ENCODE results near the gene METTL21A. TPM values are rescaled to one million over a fixed set of nuclear protein-coding genes. Genes with fewer than 3 reads are reported as not detected.
"Not testable (repeated sequence)": the region's sequence is repeated elsewhere in the genome, so short reads cannot be mapped to it uniquely, and the experiment has no call there.

METTL21A gene
- total RNA-seq, 1 donor from 2014 or later, result 21.5 TPM

DNA sequence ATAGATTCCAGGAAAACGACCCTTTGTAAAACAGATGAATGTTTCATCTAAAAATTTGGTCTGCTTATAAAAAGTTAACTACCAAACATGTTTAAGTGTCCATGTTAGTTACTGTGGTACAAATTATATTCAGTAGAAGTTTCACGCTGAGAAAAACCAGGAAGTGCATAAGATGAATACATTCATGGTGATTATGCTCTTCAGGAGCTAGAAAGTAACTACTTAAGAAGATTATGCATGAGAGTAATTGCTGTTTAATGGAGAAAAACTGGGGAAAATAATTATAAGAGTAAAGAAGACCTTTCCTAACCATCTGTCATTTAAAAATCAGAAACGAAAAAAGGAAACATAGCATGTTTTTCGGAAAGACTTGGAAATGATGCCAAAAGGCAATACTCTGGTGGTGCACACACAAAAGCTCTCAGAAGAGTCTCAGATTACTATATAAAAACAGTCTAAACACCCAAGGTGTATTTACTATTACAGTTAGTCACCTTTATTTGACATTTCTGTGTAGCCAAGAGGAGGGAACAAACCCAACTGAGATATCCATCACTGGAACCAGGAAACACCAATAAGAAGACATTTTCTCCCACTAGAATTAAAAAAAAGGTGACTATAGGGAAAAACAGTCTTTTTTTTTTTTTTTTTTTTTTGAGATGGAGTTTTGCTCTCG is 38.8 kb upstream of the METTL21A start:
- no peak for DNase-seq (ENCODE audit: low read depth)
- TF ChIP-seq, protein P1, sequence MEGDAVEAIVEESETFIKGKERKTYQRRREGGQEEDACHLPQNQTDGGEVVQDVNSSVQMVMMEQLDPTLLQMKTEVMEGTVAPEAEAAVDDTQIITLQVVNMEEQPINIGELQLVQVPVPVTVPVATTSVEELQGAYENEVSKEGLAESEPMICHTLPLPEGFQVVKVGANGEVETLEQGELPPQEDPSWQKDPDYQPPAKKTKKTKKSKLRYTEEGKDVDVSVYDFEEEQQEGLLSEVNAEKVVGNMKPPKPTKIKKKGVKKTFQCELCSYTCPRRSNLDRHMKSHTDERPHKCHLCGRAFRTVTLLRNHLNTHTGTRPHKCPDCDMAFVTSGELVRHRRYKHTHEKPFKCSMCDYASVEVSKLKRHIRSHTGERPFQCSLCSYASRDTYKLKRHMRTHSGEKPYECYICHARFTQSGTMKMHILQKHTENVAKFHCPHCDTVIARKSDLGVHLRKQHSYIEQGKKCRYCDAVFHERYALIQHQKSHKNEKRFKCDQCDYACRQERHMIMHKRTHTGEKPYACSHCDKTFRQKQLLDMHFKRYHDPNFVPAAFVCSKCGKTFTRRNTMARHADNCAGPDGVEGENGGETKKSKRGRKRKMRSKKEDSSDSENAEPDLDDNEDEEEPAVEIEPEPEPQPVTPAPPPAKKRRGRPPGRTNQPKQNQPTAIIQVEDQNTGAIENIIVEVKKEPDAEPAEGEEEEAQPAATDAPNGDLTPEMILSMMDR (IDR thresholded peaks at IDR 0.05; ENCODE audit: insufficient read depth, low read length, poor library complexity, severe bottlenecking), result no peak
- Histone ChIP-seq H3K36me3 (ENCODE audit: control insufficient read depth, insufficient read depth, low read length) (no peaks in the 10 kb centered on the region), H3K27me3 (ENCODE audit: control insufficient read depth, insufficient read depth, low read length) (no peaks in the 10 kb centered on the region), H3K4me3 (ENCODE audit: low read depth, low read length) (no peak overlapping the region)

DNA sequence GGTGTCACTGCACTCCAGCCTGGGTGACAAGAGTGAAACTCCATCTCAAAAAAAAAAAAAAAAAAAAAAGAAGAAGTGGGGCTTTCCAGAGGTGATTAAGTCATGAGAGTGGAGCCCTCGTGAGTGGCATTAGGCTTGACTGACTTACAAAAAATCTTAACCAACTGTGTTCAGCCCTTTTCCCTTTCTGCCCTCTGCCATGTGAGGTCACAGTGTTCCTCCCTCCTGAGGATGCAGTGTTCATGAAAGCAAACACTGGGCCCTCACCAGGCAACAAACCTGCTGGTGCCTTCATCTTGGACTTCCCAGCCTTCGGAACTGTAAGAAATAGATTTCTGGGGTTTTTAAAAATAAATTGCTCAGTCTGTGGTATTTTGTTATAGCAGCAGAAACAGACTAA is 37.0 kb upstream of the METTL21A start:
- Histone ChIP-seq H3K27me3 (ENCODE audit: control insufficient read depth, insufficient read depth, low read length) (no peaks in the 10 kb centered on the region), H3K4me3 (ENCODE audit: low read depth, low read length) (no peak overlapping the region), H3K36me3 (ENCODE audit: control insufficient read depth, insufficient read depth, low read length) (no peaks in the 10 kb centered on the region)
- TF ChIP-seq, protein P1 (IDR thresholded peaks at IDR 0.05; ENCODE audit: insufficient read depth, low read length, poor library complexity, severe bottlenecking), result no peak
- no peak for DNase-seq (ENCODE audit: low read depth)

DNA sequence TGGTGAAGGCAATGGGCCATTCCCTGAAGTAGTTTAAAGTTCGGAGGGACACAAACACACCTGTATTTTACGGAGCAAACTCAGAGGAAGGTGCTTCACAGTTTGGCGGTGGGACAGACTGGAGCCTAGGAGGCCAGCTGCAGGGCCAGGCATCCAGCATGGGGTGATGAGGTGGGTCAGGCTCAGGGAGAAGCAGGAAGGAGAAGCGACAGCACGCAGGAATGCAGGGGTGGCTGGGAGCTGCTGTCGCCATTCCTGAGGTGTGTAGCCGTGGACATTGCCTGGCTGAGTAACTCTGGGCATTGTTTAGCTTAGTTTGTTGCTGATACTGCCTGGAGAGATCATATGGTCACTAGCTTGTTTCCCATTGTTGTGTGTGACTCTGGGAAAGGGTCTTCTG is 35.8 kb upstream of the METTL21A start:
- no peak for DNase-seq (ENCODE audit: low read depth)
- H3K27me3 ChIP-seq (ENCODE audit: control insufficient read depth, insufficient read depth, low read length), result no peaks in the 10 kb centered on the region
- TF ChIP-seq, protein P1 (IDR thresholded peaks at IDR 0.05; ENCODE audit: insufficient read depth, low read length, poor library complexity, severe bottlenecking), result no peak
- H3K36me3 ChIP-seq (ENCODE audit: control insufficient read depth, insufficient read depth, low read length), result no peaks in the 10 kb centered on the region
- H3K4me3 ChIP-seq (ENCODE audit: low read depth, low read length), result no peak overlapping the region

DNA sequence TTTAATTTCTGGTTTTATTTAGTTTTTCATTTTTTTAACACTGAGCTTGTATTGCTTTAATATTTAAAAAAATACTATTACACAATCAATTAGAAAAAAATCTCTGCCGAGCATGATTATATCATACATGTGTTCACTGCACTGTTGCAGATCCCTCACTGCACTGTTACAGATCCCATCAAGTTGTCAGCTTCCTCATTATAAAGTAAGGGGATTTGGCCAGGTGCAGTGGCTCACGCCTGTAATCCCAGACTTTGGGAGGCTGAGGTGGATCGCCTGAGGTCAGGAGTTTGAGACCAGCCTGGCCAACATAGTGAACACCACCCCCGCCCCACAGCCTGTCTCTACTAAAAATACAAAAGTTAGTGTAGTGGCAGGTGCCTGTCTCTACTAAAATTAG is 33.0 kb upstream of the METTL21A start:
- no peak for DNase-seq (ENCODE audit: low read depth)
- TF ChIP-seq, protein P1 (IDR thresholded peaks at IDR 0.05; ENCODE audit: insufficient read depth, low read length, poor library complexity, severe bottlenecking), result no peak
- no peaks in the 10 kb centered on the region for H3K36me3 ChIP-seq (ENCODE audit: control insufficient read depth, insufficient read depth, low read length)
- no peaks in the 10 kb centered on the region for H3K27me3 ChIP-seq (ENCODE audit: control insufficient read depth, insufficient read depth, low read length)
- no peak overlapping the region for H3K4me3 ChIP-seq (ENCODE audit: low read depth, low read length)

DNA sequence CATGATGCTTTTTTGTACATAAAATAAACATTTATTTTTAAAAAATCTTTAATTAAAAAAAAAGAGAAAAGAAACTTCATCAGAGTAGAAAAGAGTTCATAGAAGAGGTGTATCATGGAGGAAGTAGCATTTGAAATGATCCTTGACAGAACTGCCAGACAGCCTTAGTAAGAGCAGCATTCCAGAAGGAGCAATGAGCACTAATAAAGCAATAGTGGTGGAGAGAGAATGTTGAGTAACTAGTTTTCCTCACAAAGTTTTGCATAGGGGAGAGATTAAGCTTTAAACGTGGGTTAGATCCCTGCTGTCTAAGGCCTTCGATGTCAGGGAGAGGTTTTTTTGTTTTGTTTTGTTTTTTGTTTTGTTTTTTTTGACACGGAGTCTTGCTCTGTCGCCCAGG is 29.8 kb upstream of the METTL21A start:
- TF ChIP-seq, protein P1 (IDR thresholded peaks at IDR 0.05; ENCODE audit: insufficient read depth, low read length, poor library complexity, severe bottlenecking), result no peak
- no peak overlapping the region for H3K4me3 ChIP-seq (ENCODE audit: low read depth, low read length)
- no peak for DNase-seq (ENCODE audit: low read depth)
- H3K36me3 ChIP-seq (ENCODE audit: control insufficient read depth, insufficient read depth, low read length), result no peaks in the 10 kb centered on the region
- H3K27me3 ChIP-seq (ENCODE audit: control insufficient read depth, insufficient read depth, low read length), result no peaks in the 10 kb centered on the region

DNA sequence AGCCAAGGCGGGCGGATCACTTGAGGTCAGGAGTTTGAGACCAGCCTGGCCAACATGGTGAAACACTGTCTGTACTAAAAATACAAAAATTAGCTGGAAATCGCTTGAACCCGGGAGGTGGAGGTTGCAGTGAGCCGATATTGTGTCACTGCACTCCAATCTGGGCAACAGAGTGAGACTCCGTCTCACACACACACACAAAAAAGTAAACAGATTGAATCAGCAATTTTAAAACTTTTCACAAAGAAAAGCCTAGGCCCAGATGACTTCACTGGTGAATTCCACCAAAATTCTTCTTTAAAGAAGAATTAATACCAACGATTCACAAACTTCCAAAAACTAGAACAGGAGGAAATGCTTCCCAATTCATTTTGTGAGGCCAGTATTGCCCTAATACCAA is 21.4 kb upstream of the METTL21A start:
- not testable (repeated sequence) for H3K36me3 ChIP-seq (ENCODE audit: control insufficient read depth, insufficient read depth, low read length); H3K27me3 ChIP-seq (ENCODE audit: control insufficient read depth, insufficient read depth, low read length); H3K4me3 ChIP-seq (ENCODE audit: low read depth, low read length); DNase-seq (ENCODE audit: low read depth)

Data from kidney epithelial cell (primary cell).